ENCODE measurements around the gene RAB6B. TPM values are rescaled to one million over a fixed set of nuclear protein-coding genes. Genes with fewer than 3 reads are reported as not detected.

RAB6B gene
- total RNA-seq, 6 experiments from 2014 or later, result 0.09 to 0.60 (median 0.36) TPM

DNA sequence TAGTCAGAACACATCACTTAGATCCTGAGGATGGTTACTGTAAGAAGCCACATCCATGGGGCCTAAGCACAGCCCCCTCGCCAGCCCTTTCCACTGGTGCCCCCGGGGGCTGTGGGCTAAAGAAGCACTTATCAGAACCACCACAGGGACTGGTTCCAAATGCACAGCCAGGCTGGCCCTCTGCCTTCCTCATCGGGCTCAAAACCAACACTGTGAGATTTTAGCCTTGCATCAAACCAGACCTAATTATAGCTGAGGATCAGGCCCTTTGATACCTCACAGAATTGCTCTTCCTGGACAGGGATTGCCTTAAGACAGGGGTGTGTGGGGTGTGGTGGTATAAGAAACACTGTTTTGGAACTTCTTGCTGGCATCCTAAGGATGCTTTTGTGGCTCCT is 66.4 kb downstream of the RAB6B start:
- no peak overlapping the region for H3K27ac ChIP-seq
- H3K4me3 ChIP-seq, result no peak overlapping the region
- H3K4me1 ChIP-seq, result no peaks in the 10 kb centered on the region
- no peak for ATAC-seq
- WGBS (ENCODE audit: insufficient coverage, low coverage, low lambda C conversion rate, missing lambda C conversion rate), result no CpG with 5 or more reads among the region's 3 CpGs
- no peaks in the 10 kb centered on the region for H3K9me3 ChIP-seq
- no peak for TF ChIP-seq POLR2A (IDR thresholded peaks at IDR 0.05)
- TF ChIP-seq CTCF (IDR thresholded peaks at IDR 0.05), result no peak
- no peaks in the 10 kb centered on the region for H3K36me3 ChIP-seq
- no peak for DNase-seq
- intact Hi-C loops (cut with DNase I), result no loop called here
- no peaks in the 10 kb centered on the region for H3K27me3 ChIP-seq

DNA sequence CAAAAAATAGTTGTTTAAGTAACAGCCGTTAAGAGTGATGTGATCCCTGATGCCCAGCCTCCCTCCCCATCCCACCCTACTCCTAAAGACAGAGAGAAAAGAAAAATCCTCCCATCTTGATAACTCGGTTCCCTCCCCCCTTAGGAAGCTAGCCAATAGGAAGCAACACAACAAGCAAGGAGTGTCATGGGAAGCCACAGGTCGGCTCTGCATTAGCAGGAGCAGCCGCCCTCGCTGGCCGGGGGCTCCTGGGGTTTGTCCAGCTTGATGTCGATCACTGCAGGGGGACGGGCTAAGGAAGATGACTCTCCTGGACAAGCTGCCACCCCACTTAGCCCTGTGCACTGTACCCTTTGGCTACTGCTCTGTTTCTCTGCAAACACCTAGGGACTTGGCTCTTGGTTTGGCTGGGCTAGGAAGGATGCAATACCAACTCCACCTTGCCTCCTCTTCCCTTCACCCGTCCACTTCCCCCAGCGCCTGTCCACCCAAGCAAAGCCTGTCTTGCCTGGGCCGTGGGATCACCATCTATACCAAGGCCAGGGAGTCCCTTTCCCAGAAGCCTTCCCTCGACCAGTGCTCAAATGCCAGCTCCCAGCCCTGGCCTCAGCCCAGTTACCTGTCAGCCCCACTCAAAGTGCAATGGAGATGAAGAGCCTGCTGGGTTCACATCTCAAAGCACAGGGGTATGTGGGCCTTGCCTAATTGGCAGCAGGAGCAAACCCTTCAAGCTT is 66.9 kb downstream of the RAB6B start:
- DNase-seq, result no peak
- intact Hi-C loops (cut with DNase I), result no loop called here
- Histone ChIP-seq H3K27ac (no peak overlapping the region), H3K27me3 (no peaks in the 10 kb centered on the region), H3K4me3 (no peak overlapping the region), H3K9me3 (no peaks in the 10 kb centered on the region), H3K36me3 (no peaks in the 10 kb centered on the region), H3K4me1 (no peaks in the 10 kb centered on the region)
- no peak for ATAC-seq
- no peak for TF ChIP-seq POLR2A (IDR thresholded peaks at IDR 0.05)
- 44% methylated on average over 6 of the region's 12 CpGs for WGBS (ENCODE audit: insufficient coverage, low coverage, low lambda C conversion rate, missing lambda C conversion rate)

GRCh38 chr3:133827684-133828083 is 68.0 kb downstream of the RAB6B start:
- Histone ChIP-seq H3K36me3 (peaks cover 0 to 4% (median 0%) of the 10 kb centered on the region in 4 donors), H3K9me3 (no peaks in the 10 kb centered on the region), H3K4me1 (no peaks in the 10 kb centered on the region), H3K27me3 (no peaks in the 10 kb centered on the region), H3K4me3 (no peak overlapping the region), H3K27ac (no peak overlapping the region)
- intact Hi-C loops (cut with DNase I), result no loop called here
- TF ChIP-seq POLR2A (IDR thresholded peaks at IDR 0.05), result no peak
- no peak for TF ChIP-seq CTCF (IDR thresholded peaks at IDR 0.05)
- WGBS (ENCODE audit: insufficient coverage, low coverage, low lambda C conversion rate, missing lambda C conversion rate), result no CpG with 5 or more reads among the region's 4 CpGs
- no peak for ATAC-seq
- no peak for DNase-seq

DNA sequence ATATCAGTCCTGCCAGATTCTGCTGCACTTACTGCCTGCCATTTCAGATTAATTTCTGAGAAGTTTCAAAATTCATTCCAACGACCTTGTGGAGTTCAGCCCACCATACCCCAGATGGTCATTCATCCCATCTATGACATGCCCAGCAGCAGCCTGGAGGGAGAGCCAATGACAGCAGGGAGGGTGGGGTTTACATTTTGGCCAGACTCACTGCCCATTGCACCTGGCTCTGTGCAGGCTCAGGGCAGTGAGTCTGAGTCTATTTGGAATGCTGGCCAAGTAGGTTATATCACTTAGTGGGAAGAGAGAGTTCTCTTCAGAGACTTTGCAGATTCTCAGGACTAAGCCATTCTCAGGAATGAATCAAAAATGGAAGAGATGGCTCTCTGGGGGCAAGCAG is 68.5 kb downstream of the RAB6B start:
- no peaks in the 10 kb centered on the region for H3K27me3 ChIP-seq
- 29% methylated on average over 1 of the region's 1 CpG for WGBS (ENCODE audit: insufficient coverage, low coverage, low lambda C conversion rate, missing lambda C conversion rate)
- no peak for DNase-seq

More for the DNA sequence above, 68.5 kb downstream of the RAB6B start:
- Histone ChIP-seq H3K36me3 (peaks cover 0 to 9% (median 0%) of the 10 kb centered on the region in 4 donors), H3K27ac (no peak overlapping the region), H3K9me3 (no peaks in the 10 kb centered on the region), H3K4me3 (no peak overlapping the region), H3K4me1 (no peaks in the 10 kb centered on the region)
- TF ChIP-seq POLR2A (IDR thresholded peaks at IDR 0.05), result no peak
- no peak for TF ChIP-seq CTCF (IDR thresholded peaks at IDR 0.05)
- intact Hi-C loops (cut with DNase I), result no loop called here
- ATAC-seq, result peak in 1 of 4 donors; percentile 23

Measured in right lobe of liver (tissue), 6 donors.